Stimulated activated naive CD8-positive, alpha-beta T cell treated with anti-CD3 and anti-CD28 coated beads, Interleukin-15, Interleukin-2, amounts not matched to agents 100 U/mL and 50 U/mL, for 24 hours (primary cell): Measurements from ENCODE around the gene ZNF831.

Experiments
- ATAC-seq: fragments of 150-1000 bp; cut with Tn5 transposase; one replicate; pipeline ENCODE4 v1.10.0; 2021
- DNase-seq: peaks from one replicate; pipeline ENCODE4 v3.0.0; 2021

The ZNF831 gene

GRCh38 chr20:59305908-59306655, 142.5 kb downstream of the ZNF831 start:
- ATAC-seq, result no peak
- DNase-seq, result no peak

- ATAC-seq (no peak), DNase-seq (no peak)
Measured at GRCh38 chr20:59307270-59307669, 143.6 kb downstream of the ZNF831 start.
